Skin epidermis (tissue), 12 donors: ENCODE results near the gene LSM14B.
"Not testable (repeated sequence)": the region's sequence is repeated elsewhere in the genome, so short reads cannot be mapped to it uniquely, and the experiment has no call there.

Experiments used
- H3K27ac ChIP-seq, 21 experiments: fragments of 200-600 bp; sonication (generic) in 11 of 21; one replicate each; pipeline ENCODE4 v1.5.0; 2020; ENCODE audit warnings: mild to moderate bottlenecking in 3 of 21, inconsistent platforms in 2 of 21, moderate library complexity in 2 of 21
- H3K4me3 ChIP-seq, 7 experiments: fragments of 200-600 bp; sonication (generic) in 2 of 7; one replicate each; pipeline ENCODE4 v1.5.0; 2020; ENCODE audit warnings: inconsistent platforms in 2 of 7, mild to moderate bottlenecking in 2 of 7, moderate library complexity in 1 of 7

The LSM14B gene

GRCh38 chr20:62105592-62105991, 16.7 kb upstream of the LSM14B start:
- no peak overlapping the region for H3K27ac ChIP-seq
- no peak overlapping the region for H3K4me3 ChIP-seq

- no peak overlapping the region for H3K4me3 ChIP-seq
- no peak overlapping the region for H3K27ac ChIP-seq
These were observed 11.1 kb upstream of the LSM14B start for GRCh38 chr20:62111148-62111547.

- no peak overlapping the region for H3K27ac ChIP-seq
- H3K4me3 ChIP-seq: no peak overlapping the region
These were observed 9.9 kb upstream of the LSM14B start for GRCh38 chr20:62112368-62112767.

- Histone ChIP-seq H3K27ac (no peak overlapping the region), H3K4me3 (no peak overlapping the region)
These were observed 7.4 kb upstream of the LSM14B start for GRCh38 chr20:62114894-62115293.

GRCh38 chr20:62115800-62116407, 6.4 kb upstream of the LSM14B start:
- H3K4me3 ChIP-seq, H3K27ac ChIP-seq: not testable (repeated sequence)

- Histone ChIP-seq H3K27ac (no peak overlapping the region), H3K4me3 (no peak overlapping the region)
These were observed 5.5 kb upstream of the LSM14B start for GRCh38 chr20:62116558-62117361.

GRCh38 chr20:62117362-62117646, 5.0 kb upstream of the LSM14B start:
- Histone ChIP-seq H3K4me3 (no peak overlapping the region), H3K27ac (peak overlapping the region in 1 of 21 experiments; percentile 60)

- Histone ChIP-seq H3K27ac (peak overlapping the region in 3 of 21 experiments; percentile 16 to 65 (median 60)), H3K4me3 (no peak overlapping the region)
These were observed 4.6 kb upstream of the LSM14B start for GRCh38 chr20:62117658-62118057.

GRCh38 chr20:62118113-62119043, 3.9 kb upstream of the LSM14B start:
- H3K27ac ChIP-seq: peak overlapping the region in 3 of 21 experiments; percentile 16 to 65 (median 60)

GRCh38 chr20:62119115-62119514, 3.2 kb upstream of the LSM14B start:
- no peak overlapping the region for H3K4me3 ChIP-seq
- H3K27ac ChIP-seq: no peak overlapping the region

More at GRCh38 chr20:62118113-62119043, 3.9 kb upstream of the LSM14B start:
- H3K4me3 ChIP-seq: no peak overlapping the region

- Histone ChIP-seq H3K4me3 (no peak overlapping the region), H3K27ac (no peak overlapping the region)
These were observed 2.5 kb upstream of the LSM14B start for GRCh38 chr20:62119591-62120364.

- Histone ChIP-seq H3K4me3 (no peak overlapping the region), H3K27ac (no peak overlapping the region)
These were observed 1.9 kb upstream of the LSM14B start for GRCh38 chr20:62120365-62120762.

- Histone ChIP-seq H3K4me3 (peak overlapping the region; percentile 75 to 96 (median 90)), H3K27ac (peak overlapping the region; percentile 51 to 97 (median 89))
These were observed 1.1 kb upstream of the LSM14B start for GRCh38 chr20:62120990-62121775.

- Histone ChIP-seq H3K27ac (peak overlapping the region; percentile 42 to 96 (median 87)), H3K4me3 (peak overlapping the region; percentile 72 to 96 (median 90))
These were observed 577 bp downstream of the LSM14B start for GRCh38 chr20:62122654-62123449.

GRCh38 chr20:62123450-62124118, 1.3 kb downstream of the LSM14B start:
- Histone ChIP-seq H3K4me3 (peak overlapping the region; percentile 72 to 96 (median 90)), H3K27ac (peak overlapping the region in 16 of 21 experiments; percentile 8 to 96 (median 88))

- Histone ChIP-seq H3K4me3 (no peak overlapping the region), H3K27ac (no peak overlapping the region)
These were observed 3.9 kb downstream of the LSM14B start for GRCh38 chr20:62126141-62126540.

GRCh38 chr20:62127799-62128198, 5.5 kb downstream of the LSM14B start:
- Histone ChIP-seq H3K27ac (no peak overlapping the region), H3K4me3 (no peak overlapping the region)
